Measurements from ENCODE around the gene GID8.

DNA sequence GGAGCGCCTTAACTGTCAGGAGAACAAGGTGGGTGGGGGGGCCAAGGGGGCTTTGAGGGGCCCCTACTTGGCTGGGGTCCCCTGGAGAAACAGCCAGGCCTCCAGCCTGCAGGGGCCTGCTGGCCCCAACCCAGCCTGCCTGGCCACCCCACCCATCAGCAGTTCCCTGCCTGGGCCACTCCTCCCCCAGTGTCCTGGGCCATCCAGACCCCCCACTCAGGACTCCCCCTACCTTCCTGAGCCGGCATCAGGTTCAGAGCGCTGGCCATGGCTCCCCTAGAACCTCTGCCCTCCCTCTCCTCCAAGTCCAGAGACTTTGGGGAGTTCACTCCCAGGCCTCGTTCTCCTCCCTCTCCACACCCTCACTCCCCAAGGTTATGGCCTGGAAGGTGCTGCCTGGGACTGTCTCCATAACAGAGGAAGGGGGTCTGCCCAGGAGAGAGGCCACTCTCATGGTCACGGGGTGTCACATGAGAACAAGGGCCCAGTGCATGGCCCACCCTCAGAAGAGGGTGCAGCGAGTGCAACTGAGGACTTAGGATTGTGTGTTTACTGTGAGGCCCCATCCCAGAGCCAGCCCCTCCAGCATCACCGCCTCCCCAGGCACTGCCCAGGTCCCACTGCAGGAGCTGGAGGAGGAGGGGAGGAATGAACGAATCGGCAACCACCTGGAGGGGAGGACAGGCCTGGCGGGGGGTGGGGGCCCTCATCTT, 20.6 kb downstream of the GID8 start:
- no peak for TF ChIP-seq GATA1 (IDR thresholded peaks at IDR 0.05; ENCODE audit: low read depth, low read length)
- TF ChIP-seq POLR2A (IDR thresholded peaks at IDR 0.05; ENCODE audit: low read length) = no peak
